HG02610 (cell line): ENCODE results near the gene PRKAR1B.

Experiments used
- ATAC-seq: cut with Tn5 transposase; IDR thresholded peaks from one replicate; pipeline ENCODE4 v1.9.1; 2021; ENCODE audit warnings: mild to moderate bottlenecking, moderate library complexity; ENCODE audit not compliant: unreplicated experiment

The PRKAR1B gene

DNA sequence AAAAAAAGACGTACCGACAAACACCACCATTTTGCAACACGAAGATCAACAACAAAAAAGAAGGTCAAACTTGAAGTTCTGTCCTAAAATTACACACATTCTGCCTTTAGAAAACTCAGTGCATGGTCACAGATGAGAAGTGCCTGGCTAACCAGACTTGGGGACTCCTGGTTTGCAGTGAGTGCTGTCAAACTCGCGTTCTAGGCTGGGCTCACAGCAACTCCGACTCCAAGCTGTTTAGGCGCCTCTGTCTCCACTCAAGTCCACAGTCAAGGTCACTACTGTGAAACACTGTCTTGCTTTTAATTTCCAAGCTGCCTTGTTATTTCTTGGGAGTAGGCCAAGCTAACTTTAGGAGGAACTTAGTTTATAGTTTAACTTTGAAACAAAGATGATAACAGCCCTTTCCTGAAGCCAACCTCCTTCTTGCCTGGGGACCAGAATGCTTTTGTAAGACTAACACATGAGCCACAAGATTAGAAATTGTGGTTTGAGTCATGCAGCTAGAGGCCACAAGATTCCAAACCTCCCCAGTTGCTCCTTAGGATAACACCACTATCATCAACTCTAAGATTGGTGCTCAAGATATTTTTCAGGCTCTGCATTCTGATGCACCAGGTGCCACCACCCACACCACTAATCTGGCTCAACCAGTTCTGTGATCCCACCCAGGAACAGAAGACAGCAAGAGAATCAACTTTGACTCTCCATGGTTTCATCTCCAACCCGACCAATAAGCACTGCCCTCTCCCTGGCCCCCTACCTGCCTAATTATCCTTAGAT lies 1.7 kb downstream of the PRKAR1B start:
- no peak for ATAC-seq

- no peak for ATAC-seq
Observed at GRCh38 chr7:724298-724697, 2.8 kb downstream of the PRKAR1B start.

DNA sequence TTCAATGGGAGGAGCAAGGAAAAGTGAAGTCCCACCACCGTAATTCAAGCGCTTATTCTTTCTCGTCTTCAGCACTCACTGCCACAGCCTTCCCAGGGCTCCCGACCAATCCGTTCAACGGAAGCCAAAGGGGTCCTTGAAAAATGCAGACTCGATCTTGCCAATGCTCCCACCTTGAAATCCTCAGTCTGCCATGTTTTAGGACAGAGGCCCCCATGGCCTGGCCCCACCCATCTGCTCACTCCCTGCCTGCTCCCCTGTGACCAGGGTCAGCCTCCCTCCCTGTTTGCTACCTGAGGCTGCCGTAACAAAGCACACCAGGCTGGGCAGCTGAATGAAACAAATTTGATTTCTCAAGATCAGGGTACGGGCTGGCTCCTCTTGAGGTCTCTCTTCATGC lies 3.5 kb downstream of the PRKAR1B start:
- no peak for ATAC-seq

DNA sequence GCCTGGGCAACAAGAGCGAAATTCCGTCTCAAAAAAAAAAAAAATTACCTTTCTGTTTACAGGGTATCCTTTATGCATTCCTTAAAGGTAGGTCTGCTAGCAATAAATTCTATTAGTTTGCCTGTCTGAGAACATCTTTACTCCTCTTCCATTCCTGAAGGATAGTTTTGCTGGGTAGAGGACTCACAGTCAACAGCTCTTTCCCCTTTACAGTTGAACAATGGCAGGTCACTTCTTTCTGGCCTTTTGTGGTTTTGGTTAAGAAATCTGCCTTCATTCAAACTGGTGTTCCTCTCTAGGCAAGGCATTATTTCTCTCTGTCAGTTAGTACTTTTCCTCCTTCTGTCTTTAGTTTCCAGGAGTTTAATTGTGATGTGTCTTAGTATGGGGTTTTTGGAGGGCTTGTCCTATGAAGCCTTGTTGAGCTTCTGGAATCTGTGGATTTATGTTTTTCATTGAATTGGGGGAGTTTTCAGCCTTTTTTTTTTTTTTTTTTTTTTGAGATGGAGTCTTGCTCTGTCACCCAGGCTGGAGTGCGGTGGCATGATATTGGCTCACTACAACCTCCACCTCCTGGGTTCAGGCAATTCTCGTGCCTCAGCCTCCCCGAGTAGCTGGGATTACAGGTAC lies 5.3 kb downstream of the PRKAR1B start:
- ATAC-seq: no peak

GRCh38 chr7:716636-717035 lies 10.4 kb downstream of the PRKAR1B start:
- ATAC-seq: no peak

DNA sequence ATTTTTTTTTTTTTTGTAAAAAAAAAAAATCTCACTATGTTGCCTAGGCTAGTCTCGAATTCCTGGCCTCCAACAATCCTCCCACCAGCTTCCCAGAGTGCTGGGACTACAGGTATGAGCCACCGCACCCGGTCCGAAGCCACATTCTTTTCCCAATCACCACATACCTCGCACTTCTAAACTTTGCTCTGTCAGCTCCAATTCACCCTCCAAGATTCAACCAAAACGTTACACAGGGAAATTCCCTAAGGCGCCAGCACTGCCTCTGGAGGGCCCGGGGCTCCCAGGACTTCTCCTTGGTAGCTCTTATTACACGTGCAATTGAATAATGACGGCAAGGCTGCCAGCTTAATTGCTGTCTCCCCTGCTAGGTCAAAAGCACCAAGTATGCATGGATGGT lies 10.9 kb downstream of the PRKAR1B start:
- ATAC-seq: no peak

GRCh38 chr7:714251-714671 lies 12.8 kb downstream of the PRKAR1B start:
- no peak for ATAC-seq

DNA sequence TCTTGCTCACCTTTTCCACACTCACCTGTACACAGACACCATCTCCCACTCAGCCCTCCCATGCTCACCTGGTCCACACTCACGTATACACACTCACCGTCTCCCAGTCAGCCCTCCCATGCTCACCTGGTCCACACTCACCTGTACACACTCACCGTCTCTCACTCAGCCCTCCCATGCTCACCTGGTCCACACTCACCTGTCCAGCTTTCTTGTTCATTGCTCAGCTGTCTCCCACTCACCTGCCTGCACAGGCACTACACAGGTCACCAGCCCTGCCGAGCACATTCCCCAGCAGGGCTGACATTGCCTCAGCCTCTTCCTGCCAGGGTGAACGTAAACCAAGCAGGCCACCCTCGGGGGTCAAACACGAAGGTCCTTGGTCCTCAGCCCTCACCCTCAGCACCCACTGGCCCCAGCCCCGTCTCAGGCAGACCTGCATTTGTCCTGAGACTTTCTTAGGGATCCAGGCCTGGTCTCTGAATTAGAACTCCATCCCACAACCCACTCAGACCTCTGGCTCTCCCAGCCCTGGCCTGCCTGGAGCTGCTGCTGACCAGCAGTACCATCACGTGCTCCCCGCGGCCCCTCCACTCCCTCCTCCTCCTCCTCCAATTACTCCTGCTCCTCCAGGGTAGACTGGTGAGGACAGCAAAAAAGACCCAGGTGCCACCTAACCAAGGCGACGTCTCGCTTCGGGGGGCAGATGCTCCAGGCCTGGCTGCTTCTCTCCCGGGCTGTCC lies 13.4 kb downstream of the PRKAR1B start:
- ATAC-seq: no peak

GRCh38 chr7:713139-713457 lies 14.0 kb downstream of the PRKAR1B start:
- ATAC-seq: no peak

GRCh38 chr7:712381-713138 lies 14.5 kb downstream of the PRKAR1B start:
- ATAC-seq: no peak

- no peak for ATAC-seq
Observed at GRCh38 chr7:711922-712380, 15.1 kb downstream of the PRKAR1B start.

GRCh38 chr7:711093-711921 lies 15.8 kb downstream of the PRKAR1B start:
- no peak for ATAC-seq

GRCh38 chr7:710161-710560 lies 16.9 kb downstream of the PRKAR1B start:
- no peak for ATAC-seq

DNA sequence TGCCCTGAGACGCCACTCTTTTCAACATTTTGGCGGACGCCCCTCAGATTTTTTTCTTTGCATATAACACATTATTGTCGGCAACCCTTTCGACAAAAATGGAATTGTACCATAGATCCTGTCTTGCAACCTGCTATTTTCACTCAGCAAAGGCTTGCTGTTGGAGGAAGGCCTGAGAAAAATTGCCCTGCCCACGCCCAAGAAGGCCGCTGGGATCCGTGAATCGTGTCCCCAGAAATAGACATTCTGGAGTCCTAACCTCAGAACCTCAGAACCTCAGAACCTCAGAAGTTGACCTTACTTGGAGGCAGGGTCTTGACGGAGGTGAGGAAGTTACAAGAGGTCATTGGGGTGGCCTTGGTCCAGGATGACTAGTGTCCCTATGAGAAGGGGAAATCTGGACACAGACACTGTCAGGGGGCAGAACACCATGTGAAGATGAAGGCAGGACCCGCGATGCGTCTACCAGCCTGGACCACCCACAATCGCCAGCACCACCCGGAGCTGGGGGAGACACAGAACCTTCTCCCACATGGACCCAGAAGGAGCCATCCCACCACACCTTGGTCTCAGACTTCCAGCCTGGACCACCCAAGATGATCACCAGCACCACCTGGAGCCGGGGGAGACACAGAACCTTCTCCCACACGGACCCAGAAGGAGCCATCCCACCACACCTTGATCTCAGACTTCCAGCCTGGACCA lies 19.6 kb downstream of the PRKAR1B start:
- no peak for ATAC-seq

- no peak for ATAC-seq
Observed at GRCh38 chr7:706721-707120, 20.4 kb downstream of the PRKAR1B start.

- no peak for ATAC-seq
Observed at GRCh38 chr7:703049-703448, 24.0 kb downstream of the PRKAR1B start.

DNA sequence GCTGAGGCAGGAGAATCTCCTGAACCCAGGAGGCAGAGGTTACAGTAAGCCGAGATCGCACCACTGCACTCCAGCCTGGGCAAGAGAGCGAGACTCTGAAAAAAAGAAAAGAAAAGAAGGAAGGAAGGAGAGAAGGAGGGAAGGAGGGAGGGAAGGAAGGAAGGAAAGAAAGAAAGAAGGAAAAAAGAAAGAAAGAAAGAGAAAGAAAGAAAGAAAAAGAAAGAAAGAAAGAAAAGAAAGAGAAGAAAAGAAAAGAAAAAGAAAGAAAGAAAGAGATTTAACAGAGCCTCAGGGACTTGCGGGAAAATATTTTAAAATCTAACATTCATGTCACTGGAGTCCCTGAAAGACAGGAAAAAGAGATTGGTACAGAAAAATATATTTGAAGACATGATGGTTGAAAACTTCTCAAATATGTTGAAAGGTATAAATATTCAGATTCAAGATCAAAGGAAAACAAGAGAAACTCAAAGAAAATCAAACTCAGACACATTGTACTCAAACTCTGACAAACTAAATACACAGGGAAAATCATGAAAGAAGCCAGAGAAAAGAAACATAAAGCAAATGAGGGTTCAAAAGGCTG lies 25.9 kb downstream of the PRKAR1B start:
- ATAC-seq: no peak

DNA sequence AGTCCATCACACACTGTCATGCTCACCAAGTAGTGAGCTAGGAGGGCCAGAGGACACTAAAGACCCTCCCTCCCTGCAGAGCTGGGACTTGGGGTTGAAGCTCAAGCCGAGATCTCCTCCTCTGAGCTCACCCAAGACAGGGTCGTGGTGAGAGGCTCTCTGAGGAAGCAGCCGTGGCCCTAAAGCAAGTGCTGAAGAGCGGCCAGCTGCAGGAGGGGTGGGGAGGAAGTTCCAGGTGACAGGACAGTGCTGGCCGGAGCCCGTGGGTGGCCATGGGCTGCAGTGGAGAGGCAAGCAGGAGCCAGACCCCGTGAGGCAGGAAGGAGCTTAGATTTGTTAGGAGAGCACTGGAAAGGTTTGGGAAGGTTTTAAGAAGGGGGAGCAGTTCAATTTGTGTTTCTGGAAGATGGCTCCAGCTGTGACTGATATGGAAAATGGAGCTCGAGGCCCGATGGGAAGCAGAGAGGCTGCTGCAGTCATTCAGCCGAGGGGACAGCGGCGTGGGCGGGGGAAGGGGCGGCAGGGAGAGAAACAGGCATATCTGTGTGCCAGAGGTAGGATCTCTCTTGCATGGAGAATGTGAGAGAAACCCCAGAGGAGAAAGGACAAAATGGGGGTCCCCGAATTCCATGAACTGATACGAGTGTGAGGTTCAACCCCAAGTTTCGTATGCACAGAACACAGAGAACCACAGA lies 27.5 kb downstream of the PRKAR1B start:
- no peak for ATAC-seq
